B cell (primary cell): ENCODE data around the gene BLOC1S3. TPM values are rescaled to one million over a fixed set of nuclear protein-coding genes. Genes with fewer than 3 reads are reported as not detected.

Experiments used
- ATAC-seq: fragments of 200-7000 bp; cut with Tn5 transposase; one replicate; pipeline ENCODE4 v1.10.0; 2021; ENCODE audit warnings: low read depth, mild to moderate bottlenecking, moderate number of reproducible peaks, moderate library complexity
- CTCF ChIA-PET: fragments of 350-600 bp; sonication (Branson Sonifier 250); formaldehyde crosslinking; loops from one replicate; lab custom pipeline; 2021; ENCODE audit warnings: antibody characterized with exemption, inconsistent platforms; lab: Charles Lee
- POLR2A ChIA-PET: fragments of 350-600 bp; sonication (Branson Sonifier 250); formaldehyde crosslinking; loops from one replicate; lab custom pipeline; 2021; ENCODE audit warnings: antibody characterized with exemption; lab: Charles Lee
- DNase-seq: peaks from one replicate; pipeline ENCODE4 v3.0.0; 2013
- H2AFZ ChIP-seq: 2 replicates; pipeline ENCODE4 v1.6.1; 2012; ENCODE audit warnings: mild to moderate bottlenecking, low read depth, low read length; ENCODE audit not compliant: insufficient read depth, poor library complexity, severe bottlenecking
- H3K27ac ChIP-seq, 2 donors: 1 replicate in 1 of 2; 2 replicates in 1 of 2; pipeline ENCODE4 v1.5.1; 2012 to 2013; ENCODE audit warnings: low read length in 2 of 2, mild to moderate bottlenecking in 2 of 2, moderate library complexity in 1 of 2
- H3K27me3 ChIP-seq, 4 experiments: fragments of 200-600 bp in 1 of 4; sonication (generic) in 1 of 4; replicated peaks in 1 of 4; 1 replicate in 2 of 4; 2 replicates in 2 of 4; pipeline versions ENCODE4 v1.6.1 to v1.7.0; 2013 to 2016; ENCODE audit warnings: low read length in 3 of 4, mild to moderate bottlenecking in 2 of 4, mixed read lengths in 1 of 4, moderate library complexity in 1 of 4; ENCODE audit not compliant: insufficient read depth in 4 of 4, control insufficient read depth in 3 of 4; ENCODE audit errors: control extremely low read depth in 1 of 4
- H3K36me3 ChIP-seq, 2 experiments: replicated peaks in 1 of 2; 1 replicate in 1 of 2; 2 replicates in 1 of 2; pipeline versions ENCODE4 v1.6.1 to v1.7.1; 2013; ENCODE audit warnings: low read length in 1 of 2; ENCODE audit not compliant: insufficient read depth in 2 of 2, control insufficient read depth in 1 of 2; ENCODE audit errors: control extremely low read depth in 1 of 2, extremely low read depth in 1 of 2
- H3K4me1 ChIP-seq, 2 donors: fragments of 200-600 bp in 1 of 2; sonication (generic) in 1 of 2; 1 replicate in 1 of 2; 2 replicates in 1 of 2; pipeline versions ENCODE4 v1.5.1 to v1.6.1; 2013 to 2017; ENCODE audit warnings: low read length in 2 of 2; ENCODE audit not compliant: control insufficient read depth in 2 of 2, insufficient read depth in 2 of 2
- H3K4me2 ChIP-seq: replicated peaks from 2 replicates; pipeline ENCODE3; 2012; ENCODE audit warnings: mild to moderate bottlenecking, low read depth, low read length; ENCODE audit not compliant: poor library complexity, severe bottlenecking
- H3K4me3 ChIP-seq, 5 experiments: fragments of 200-600 bp in 1 of 5; sonication (generic) in 1 of 5; 1 replicate in 3 of 5; 2 replicates in 2 of 5; pipeline versions ENCODE4 v1.5.1 to v1.7.0; 2011 to 2016; ENCODE audit warnings: low read length in 4 of 5, mild to moderate bottlenecking in 4 of 5, low read depth in 2 of 5, control low read depth in 1 of 5, moderate library complexity in 1 of 5; ENCODE audit not compliant: insufficient read depth in 1 of 5; ENCODE audit errors: control extremely low read depth in 1 of 5, extremely low read depth in 1 of 5
- H3K79me2 ChIP-seq: fragments of 200-600 bp; sonication (generic); one replicate; pipeline ENCODE4 v1.6.0; 2016; ENCODE audit warnings: low read length; ENCODE audit not compliant: control insufficient read depth, insufficient read depth
- H3K9ac ChIP-seq: fragments of 200-600 bp; sonication (generic); 2 replicates; pipeline ENCODE4 v1.6.1; 2017; ENCODE audit warnings: mild to moderate bottlenecking, low read length, moderate library complexity
- H3K9me3 ChIP-seq, 3 donors: one replicate each; pipeline versions ENCODE4 v1.6.1 to v1.7.1; 2013; ENCODE audit warnings: low read length in 2 of 3; ENCODE audit not compliant: control insufficient read depth in 2 of 3, insufficient read depth in 1 of 3; ENCODE audit errors: control extremely low read depth in 1 of 3
- H4K20me1 ChIP-seq: 2 replicates; pipeline ENCODE4 v1.6.0; 2012; ENCODE audit warnings: mild to moderate bottlenecking, low read length; ENCODE audit not compliant: insufficient read depth, control insufficient read depth, poor library complexity, severe bottlenecking
- H3K27ac Mint-ChIP-seq: one replicate; pipeline ENCODE4 v1.8.0; 2021; ENCODE audit warnings: mixed read lengths
- H3K27me3 Mint-ChIP-seq: one replicate; pipeline ENCODE4 v1.8.0; 2021; ENCODE audit warnings: mixed read lengths
- H3K4me1 Mint-ChIP-seq: one replicate; pipeline ENCODE4 v1.8.0; 2021; ENCODE audit warnings: mixed read lengths
- H3K4me3 Mint-ChIP-seq: one replicate; pipeline ENCODE4 v1.8.0; 2021; ENCODE audit warnings: mixed read lengths
- H3K9me3 Mint-ChIP-seq: one replicate; pipeline ENCODE4 v1.8.0; 2022; ENCODE audit warnings: mixed read lengths; ENCODE audit not compliant: insufficient read depth
- CTCF ChIP-seq: fragments of 200-600 bp; IDR thresholded peaks from one replicate; pipeline ENCODE4 v1.8.0; 2022; ENCODE audit warnings: antibody characterized with exemption, mild to moderate bottlenecking
- EZH2 ChIP-seq: IDR thresholded peaks from 2 replicates; pipeline ENCODE4 v1.6.1; 2012; ENCODE audit warnings: borderline replicate concordance, low read depth, mild to moderate bottlenecking, moderate library complexity, low read length; ENCODE audit not compliant: insufficient read depth, poor library complexity, severe bottlenecking
- WGBS: methylation state at CpG from one replicate; pipeline ENCODE4 v1.1.5; 2013; ENCODE audit warnings: missing lambda C conversion rate; ENCODE audit not compliant: insufficient coverage; 5-methylcytosine and 5-hydroxymethylcytosine counted together
- intact Hi-C: fragments of 100-400 bp; cut with micrococcal nuclease; formaldehyde crosslinking; loops from one replicate; pipeline ENCODE4 v1.10.0; 2022
- polyA plus RNA-seq: library from polyadenylated mRNA; depleted of rRNA; stranded (reverse); fragments of >200 nt; gene quantifications from 2 replicates; pipeline ENCODE4 v1.2.3, GENCODE V29; 2012
- total RNA-seq, 2 donors: library from RNA; stranded (reverse); fragments of 120-200 nt in 1 of 2; gene quantifications; 1 replicate in 1 of 2; 2 replicates in 1 of 2; pipeline versions ENCODE4 v1.2.3 to v1.2.4, GENCODE V29; 2013 to 2022

The BLOC1S3 gene
- total and polyA plus RNA-seq, 2 donors (not counting 1 experiment from before 2014, with no cell fraction given) = 7.2 to 21.1 TPM

- TF ChIP-seq EZH2 (no peak), CTCF (no peak)
- Histone ChIP-seq H3K9ac (peak overlapping the region; percentile 86), H2AFZ (peak overlapping the region; percentile 92), H3K9me3 (no peaks in the 10 kb centered on the region), H3K4me3 (peak overlapping the region; percentile 93 to 99 (median 95)), H3K4me1 (peaks cover 24 to 32% of the 10 kb centered on the region in 2 donors), H4K20me1 (peaks cover 39% of the 10 kb centered on the region), H3K27me3 (no peaks in the 10 kb centered on the region), H3K27ac (peak overlapping the region; percentile 79 to 82), H3K79me2 (peaks cover 62% of the 10 kb centered on the region), H3K36me3 (peaks cover 4% of the 10 kb centered on the region in 2 experiments), H3K4me2 (peak overlapping the region; percentile 95)
- intact Hi-C loops = no loop called here
- H3K9me3 Mint-ChIP-seq = no peaks in the 10 kb centered on the region
- DNase-seq (no peak), ATAC-seq (no peak)
- H3K27ac Mint-ChIP-seq = peak overlapping the region; percentile 96
- ChIA-PET POLR2A (interaction anchor here (0.6 to 1.5 kb wide), 4 partner anchors 101 to 1395 kb away, joined by 3 to 17 read pairs (median 3); partner anchors contain the start of gene GEMIN7), CTCF (interaction anchor here (0.8 to 1.8 kb wide), 7 partner anchors 8 to 525 kb away, joined by 3 to 19 read pairs (median 4); partner anchors contain the start of gene PPP1R37)
- WGBS = 7% methylated on average over 97 of the region's 97 CpGs
- no peaks in the 10 kb centered on the region for H3K27me3 Mint-ChIP-seq
- H3K4me3 Mint-ChIP-seq = peak overlapping the region; percentile 95
- H3K4me1 Mint-ChIP-seq = peaks cover 43% of the 10 kb centered on the region
Measured at GRCh38 chr19:45179072-45179891, 698 bp downstream of the BLOC1S3 start.

GRCh38 chr19:45179892-45180370 lies 1.3 kb downstream of the BLOC1S3 start:
- ChIA-PET CTCF (no interaction called here), POLR2A (interaction anchor here (1.5 kb wide), 1 partner anchor 105 kb away, joined by 3 read pairs; no protein-coding TSS in a partner anchor)
- H3K27me3 ChIP-seq = no peaks in the 10 kb centered on the region
- peak overlapping the region in 3 of 5 experiments; percentile 93 to 95 (median 95) for H3K4me3 ChIP-seq
- peaks cover 59% of the 10 kb centered on the region for H3K79me2 ChIP-seq
- H3K4me3 Mint-ChIP-seq = peak overlapping the region; percentile 73
- H3K27ac Mint-ChIP-seq = no peak overlapping the region
- no peaks in the 10 kb centered on the region for H3K27me3 Mint-ChIP-seq
- no peak for DNase-seq
- H3K36me3 ChIP-seq = peaks cover 4% of the 10 kb centered on the region in 2 experiments
- WGBS = 52% methylated on average over 3 of the region's 9 CpGs
- no peak for ATAC-seq
- H3K4me1 Mint-ChIP-seq = peaks cover 48% of the 10 kb centered on the region
- intact Hi-C loops = no loop called here
- peak overlapping the region in 1 of 2 donors; percentile 23 for H3K27ac ChIP-seq
- no peaks in the 10 kb centered on the region for H3K9me3 Mint-ChIP-seq
- H3K9ac ChIP-seq = peak overlapping the region; percentile 86
- no peak for TF ChIP-seq CTCF
- TF ChIP-seq EZH2 = no peak
- H3K4me1 ChIP-seq = peaks cover 26 to 38% of the 10 kb centered on the region in 2 donors
- H4K20me1 ChIP-seq = peaks cover 43% of the 10 kb centered on the region
- no peaks in the 10 kb centered on the region for H3K9me3 ChIP-seq
- peak overlapping the region; percentile 92 for H2AFZ ChIP-seq
- peak overlapping the region; percentile 95 for H3K4me2 ChIP-seq
